ENCODE measurements around the gene GLP2R. TPM values are rescaled to one million over a fixed set of nuclear protein-coding genes. Genes with fewer than 3 reads are reported as not detected.

The GLP2R gene
- total and polyA plus RNA-seq, 2 of the 13 experiments (the other 11 are each of a cell fraction or from before 2014, with no cell fraction given) = 0.65 to 1.4 TPM

DNA sequence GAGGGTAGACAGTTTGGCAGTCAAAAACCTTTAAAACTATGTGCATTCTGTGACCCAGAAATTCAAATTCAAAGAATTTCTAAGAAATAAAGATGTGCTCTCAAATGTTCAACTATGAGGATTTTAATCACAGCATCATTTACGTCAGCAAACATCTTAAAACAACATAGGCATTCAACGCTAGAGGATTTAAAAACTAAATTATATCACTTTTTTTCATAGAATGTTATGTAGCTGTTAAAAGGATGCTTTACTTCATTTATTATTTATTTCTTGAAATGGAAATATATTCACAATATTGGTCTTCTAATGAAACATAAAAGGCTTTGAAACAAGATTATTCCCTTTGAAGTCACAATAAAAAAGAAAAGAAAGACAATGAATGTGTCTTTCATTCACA, 3.6 kb downstream of the GLP2R start (continued):
- no peak for TF ChIP-seq ZNF12 (CRISPR knock-in tag; IDR thresholded peaks at IDR 0.05)

DNA sequence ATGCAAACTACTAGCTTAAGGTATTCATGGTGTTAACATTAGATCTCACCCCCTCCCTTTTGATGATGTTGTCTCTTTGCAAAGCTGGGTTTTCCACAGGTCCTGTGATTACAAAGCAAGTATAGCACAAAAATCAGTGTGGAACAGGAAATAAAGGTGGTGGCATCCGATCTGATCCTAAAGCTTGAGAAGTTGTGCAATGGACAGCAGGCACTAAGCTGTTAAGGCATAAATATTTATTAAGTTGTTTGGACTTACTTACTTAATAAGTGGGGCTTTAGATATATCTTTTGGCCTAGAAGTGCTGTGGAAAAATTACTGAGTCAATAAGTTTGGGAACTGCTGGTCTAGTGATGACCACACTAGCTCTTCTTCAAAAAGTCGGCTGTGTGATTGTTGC, 5.0 kb downstream of the GLP2R start:
- no peak overlapping the region for H3K27ac ChIP-seq (ENCODE audit: extremely low read length, insufficient read depth, low read length)
- TF ChIP-seq FLYWCH1 (CRISPR knock-in tag; IDR thresholded peaks at IDR 0.05) (no peak), FOSL2 (CRISPR knock-in tag; IDR thresholded peaks at IDR 0.05) (no peak), TCF12 (IDR thresholded peaks at IDR 0.05) (no peak), TCF12 (CRISPR knock-in tag; IDR thresholded peaks at IDR 0.05) (no peak), MAFG (CRISPR knock-in tag; IDR thresholded peaks at IDR 0.05) (no peak), RBFOX2 (IDR thresholded peaks at IDR 0.05; ENCODE audit: low read depth, low read length) (no peak), HOXA3 (CRISPR knock-in tag; IDR thresholded peaks at IDR 0.05) (no peak), ZMYM4 (CRISPR knock-in tag; IDR thresholded peaks at IDR 0.05) (no peak), DDIT3 (CRISPR knock-in tag; IDR thresholded peaks at IDR 0.05) (no peak), JDP2 (CRISPR knock-in tag; IDR thresholded peaks at IDR 0.05; ENCODE audit: borderline replicate concordance) (no peak), CBX1 (IDR thresholded peaks at IDR 0.05; ENCODE audit: low read depth) (no peak), ZFP62 (CRISPR knock-in tag; IDR thresholded peaks at IDR 0.05) (no peak), TAF15 (IDR thresholded peaks at IDR 0.05; ENCODE audit: low read depth, low read length, poor library complexity, severe bottlenecking) (no peak), HOXA9 (CRISPR knock-in tag; IDR thresholded peaks at IDR 0.05; ENCODE audit: borderline replicate concordance) (no peak), RNF219 (CRISPR knock-in tag; IDR thresholded peaks at IDR 0.05) (no peak)
- TF ChIP-seq, protein P1, sequence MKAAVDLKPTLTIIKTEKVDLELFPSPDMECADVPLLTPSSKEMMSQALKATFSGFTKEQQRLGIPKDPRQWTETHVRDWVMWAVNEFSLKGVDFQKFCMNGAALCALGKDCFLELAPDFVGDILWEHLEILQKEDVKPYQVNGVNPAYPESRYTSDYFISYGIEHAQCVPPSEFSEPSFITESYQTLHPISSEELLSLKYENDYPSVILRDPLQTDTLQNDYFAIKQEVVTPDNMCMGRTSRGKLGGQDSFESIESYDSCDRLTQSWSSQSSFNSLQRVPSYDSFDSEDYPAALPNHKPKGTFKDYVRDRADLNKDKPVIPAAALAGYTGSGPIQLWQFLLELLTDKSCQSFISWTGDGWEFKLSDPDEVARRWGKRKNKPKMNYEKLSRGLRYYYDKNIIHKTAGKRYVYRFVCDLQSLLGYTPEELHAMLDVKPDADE (CRISPR knock-in tag; IDR thresholded peaks at IDR 0.05) = no peak
- FAIRE-seq = no peak

More for the DNA sequence above, 5.0 kb downstream of the GLP2R start:
- Histone ChIP-seq H3K27me3 (ENCODE audit: control insufficient read depth in 1 of 2, insufficient read depth in 2 of 2, low read length in 2 of 2) (peaks cover 4 to 10% of the 10 kb centered on the region in 2 experiments; a peak in 3 of 5 replicates), H4K20me1 (ENCODE audit: insufficient read depth, low read length) (no peaks in the 10 kb centered on the region), H3K36me3 (replicated peaks in 1 of 2; ENCODE audit: control insufficient read depth in 1 of 2, insufficient read depth in 2 of 2, low read length in 2 of 2) (no peaks in the 10 kb centered on the region), H3K4me1 (ENCODE audit: insufficient read depth, low read length) (no peaks in the 10 kb centered on the region), H3K9me3 (ENCODE audit: low read length) (no peaks in the 10 kb centered on the region), H2AFZ (ENCODE audit: low read length) (no peak overlapping the region), H3K4me3 (replicated peaks in 1 of 3; ENCODE audit: insufficient read depth in 1 of 3, low read depth in 2 of 3, low read length in 3 of 3) (no peak overlapping the region), H3K9ac (ENCODE audit: insufficient read depth, low read depth, low read length) (no peak overlapping the region), H3K4me2 (ENCODE audit: low read depth, low read length) (no peak overlapping the region), H3K79me2 (ENCODE audit: insufficient read depth, low read length) (no peaks in the 10 kb centered on the region)
- ChIA-PET CTCF (ENCODE audit: low intra/inter-chr PET ratio, low total read pairs) (no interaction called here), POLR2A (no interaction called here)
- in situ Hi-C loops (cut with HindIII; ENCODE audit: extremely low pct_ligation_motif_present, low pct_unique_long_range_greater_than_20kb) = no loop called here
- ATAC-seq (no peak), DNase-seq (ENCODE audit: low spot score) (no peak)
- no TSS peak for BruUV-seq (replicated peaks)
- WGBS (ENCODE audit: low lambda C conversion rate) = 40% methylated on average over 2 of the region's 2 CpGs
- intact Hi-C loops (cut with micrococcal nuclease; ENCODE audit: unreplicated experiment) = no loop called here
